ENCODE data around the gene ZNF536. TPM values are rescaled to one million over a fixed set of nuclear protein-coding genes. Genes with fewer than 3 reads are reported as not detected.

Gene ZNF536
- total RNA-seq (not detected), polyA plus RNA-seq (not detected), total RNA-seq (not detected)

DNA sequence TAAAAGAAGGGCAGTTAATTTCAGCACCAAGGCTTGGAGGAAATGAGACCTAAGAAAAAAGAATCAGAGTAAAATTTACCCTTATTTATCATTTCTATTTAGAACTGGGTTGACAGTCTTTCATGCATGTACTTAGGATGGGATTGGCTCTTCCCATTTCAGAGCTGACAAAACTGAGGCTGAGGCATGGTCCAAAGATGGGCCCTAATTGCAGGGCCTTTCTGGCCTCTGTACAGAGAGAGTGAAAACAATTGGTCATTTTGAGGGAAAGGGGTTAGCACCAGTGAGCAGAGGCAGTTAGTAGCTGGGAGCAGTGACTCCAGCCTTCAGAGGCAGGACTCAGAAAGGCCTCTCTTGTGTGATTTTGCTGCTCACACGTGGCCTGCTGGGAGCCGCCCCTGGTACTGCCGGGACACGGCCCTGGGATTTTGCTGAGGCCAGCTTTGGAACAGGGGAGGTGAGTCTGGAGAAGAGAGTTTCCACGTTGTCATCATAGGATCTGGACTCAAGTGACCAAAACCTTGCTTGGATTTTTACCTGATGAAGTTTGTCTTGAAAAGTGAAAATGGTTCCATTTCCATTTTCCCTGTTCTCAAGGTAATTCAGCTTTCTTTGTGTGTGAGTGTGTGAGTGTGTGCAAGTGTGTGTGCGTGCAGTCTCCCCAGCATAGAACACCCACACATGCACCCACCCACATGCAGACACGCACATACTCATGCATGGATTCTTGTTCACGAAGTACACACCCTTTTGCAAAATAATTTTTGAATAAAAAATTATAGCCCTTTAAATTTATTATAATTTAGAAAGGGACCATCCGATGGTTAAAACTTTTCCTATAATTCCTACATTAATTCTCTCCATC is at the start of gene ZNF536:
ZNF536 (plus strand) TSS at position 425 of the 865 bp plus-strand sequence. CDS start 71,179 bp downstream, outside the sequence.
- H3K27me3 ChIP-seq (ENCODE audit: control insufficient read depth in 2 of 2, insufficient read depth in 2 of 2, low read length in 2 of 2), result peaks cover 0 to 3% of the 10 kb centered on the region in 2 donors
- Mint-ChIP-seq H3K4me1 (peaks cover 0 to 5% (median 0%) of the 10 kb centered on the region in 7 donors), H3K27ac (no peak within 1 kb of the TSS), H3K9me3 (peaks cover 0 to 4% (median 0%) of the 10 kb centered on the region in 11 donors), H3K4me3 (no peak within 1 kb of the TSS), H3K27me3 (peaks cover 24 to 62% (median 33%) of the 10 kb centered on the region in 5 donors), H3K36me3 (no peaks in the 10 kb centered on the region)
- intact Hi-C loops (cut with micrococcal nuclease), result no loop called here
- CTCF ChIA-PET, result interaction anchor here (0.7 kb wide), 1 partner anchor 128 kb away, joined by 3 read pairs; no protein-coding TSS in a partner anchor
- POLR2A ChIA-PET, result no interaction called here
- H3K9me3 ChIP-seq (ENCODE audit: control insufficient read depth in 2 of 3, low read length in 3 of 3), result no peaks in the 10 kb centered on the region
- H3K27ac ChIP-seq (ENCODE audit: low read depth, low read length), result no peak within 1 kb of the TSS
- ATAC-seq (no peak), DNase-seq (no peak)
- no peaks in the 10 kb centered on the region for H3K4me1 ChIP-seq (ENCODE audit: control insufficient read depth in 2 of 2, insufficient read depth in 2 of 2, low read length in 2 of 2)
- no peak within 1 kb of the TSS for H3K4me3 ChIP-seq (ENCODE audit: low read length)
- no peaks in the 10 kb centered on the region for H3K36me3 ChIP-seq (ENCODE audit: control insufficient read depth in 2 of 3, insufficient read depth in 3 of 3, low read length in 3 of 3)

DNA sequence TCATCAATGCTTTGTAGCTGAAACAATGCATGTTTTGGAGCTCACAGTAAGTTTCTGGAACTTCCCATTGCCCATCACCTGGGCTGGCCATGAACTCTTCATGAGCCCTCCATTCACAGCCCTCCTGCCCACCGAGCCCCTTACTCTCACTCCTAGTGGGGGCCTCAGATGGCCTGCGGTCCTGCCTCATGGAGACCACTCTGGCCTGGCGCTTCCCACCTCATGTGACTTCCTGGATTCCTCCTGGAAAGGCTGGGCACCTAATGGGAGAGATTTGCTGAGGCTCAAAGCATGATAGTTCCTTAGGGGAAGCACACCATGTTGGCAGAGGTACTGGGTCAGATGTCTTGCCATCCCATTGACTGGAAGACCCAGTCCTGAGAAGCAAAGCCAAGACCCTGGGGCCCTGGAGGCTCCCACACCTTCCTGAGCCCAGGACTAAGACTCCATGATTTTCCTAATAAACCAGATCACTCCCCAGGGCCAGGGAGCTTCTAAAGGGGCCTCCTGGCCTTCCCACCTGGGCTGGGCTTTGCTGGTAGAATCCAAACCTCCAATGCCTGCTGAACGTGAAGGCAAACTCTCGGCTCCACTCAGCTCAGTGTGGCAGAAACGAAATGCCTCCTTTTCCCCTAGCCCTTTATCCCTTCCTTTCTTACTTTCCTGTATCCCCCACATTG is 49.4 kb upstream of the ZNF536 start:
- Histone ChIP-seq H3K9me3 (ENCODE audit: control insufficient read depth in 2 of 3, low read length in 3 of 3) (no peaks in the 10 kb centered on the region), H3K27me3 (ENCODE audit: control insufficient read depth in 2 of 2, insufficient read depth in 2 of 2, low read length in 2 of 2) (no peaks in the 10 kb centered on the region), H3K27ac (ENCODE audit: low read depth, low read length) (no peak overlapping the region), H3K4me1 (ENCODE audit: control insufficient read depth in 2 of 2, insufficient read depth in 2 of 2, low read length in 2 of 2) (no peaks in the 10 kb centered on the region), H3K4me3 (ENCODE audit: low read length) (no peak overlapping the region), H3K36me3 (ENCODE audit: control insufficient read depth in 2 of 3, insufficient read depth in 3 of 3, low read length in 3 of 3) (no peaks in the 10 kb centered on the region)
- ATAC-seq (no peak), DNase-seq (no peak)
- Mint-ChIP-seq H3K4me3 (no peak overlapping the region), H3K36me3 (no peaks in the 10 kb centered on the region), H3K4me1 (no peaks in the 10 kb centered on the region), H3K9me3 (peaks cover 0 to 10% (median 4%) of the 10 kb centered on the region in 11 donors), H3K27me3 (peaks cover 0 to 19% (median 8%) of the 10 kb centered on the region in 5 donors), H3K27ac (no peak overlapping the region)
- intact Hi-C loops (cut with micrococcal nuclease), result no loop called here
- ChIA-PET CTCF (no interaction called here), POLR2A (no interaction called here)

DNA sequence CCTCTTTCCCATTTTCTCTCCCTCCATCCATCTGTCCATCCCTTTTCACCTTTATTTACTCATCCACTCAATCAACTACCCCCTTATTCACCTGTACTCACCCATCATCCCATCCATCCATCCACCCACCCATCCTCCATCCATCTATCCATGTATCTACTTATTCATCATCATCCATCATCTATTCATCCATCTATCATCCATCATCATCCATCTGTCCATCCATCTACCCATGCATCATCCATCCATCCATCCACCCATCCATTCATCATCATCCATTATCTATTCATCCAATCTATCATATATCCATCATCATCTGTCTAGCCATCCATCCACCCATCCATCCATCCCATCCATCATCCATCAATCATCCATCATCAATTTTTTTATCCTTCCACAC is 48.3 kb upstream of the ZNF536 start:
- Histone ChIP-seq H3K9me3 (ENCODE audit: control insufficient read depth in 2 of 3, low read length in 3 of 3) (no peaks in the 10 kb centered on the region), H3K4me1 (ENCODE audit: control insufficient read depth in 2 of 2, insufficient read depth in 2 of 2, low read length in 2 of 2) (no peaks in the 10 kb centered on the region), H3K27me3 (ENCODE audit: control insufficient read depth in 2 of 2, insufficient read depth in 2 of 2, low read length in 2 of 2) (no peaks in the 10 kb centered on the region), H3K27ac (ENCODE audit: low read depth, low read length) (no peak overlapping the region), H3K36me3 (ENCODE audit: control insufficient read depth in 2 of 3, insufficient read depth in 3 of 3, low read length in 3 of 3) (no peaks in the 10 kb centered on the region), H3K4me3 (ENCODE audit: low read length) (no peak overlapping the region)
- no peaks in the 10 kb centered on the region for H3K36me3 Mint-ChIP-seq
- H3K9me3 Mint-ChIP-seq, result peaks cover 0 to 10% (median 3%) of the 10 kb centered on the region in 11 donors
- no peaks in the 10 kb centered on the region for H3K4me1 Mint-ChIP-seq
- ChIA-PET CTCF (no interaction called here), POLR2A (no interaction called here)
- intact Hi-C loops (cut with micrococcal nuclease), result no loop called here
- H3K27me3 Mint-ChIP-seq, result peaks cover 0 to 19% (median 8%) of the 10 kb centered on the region in 5 donors
- ATAC-seq, result no peak
- H3K4me3 Mint-ChIP-seq, result no peak overlapping the region
- H3K27ac Mint-ChIP-seq, result no peak overlapping the region
- DNase-seq, result no peak

DNA sequence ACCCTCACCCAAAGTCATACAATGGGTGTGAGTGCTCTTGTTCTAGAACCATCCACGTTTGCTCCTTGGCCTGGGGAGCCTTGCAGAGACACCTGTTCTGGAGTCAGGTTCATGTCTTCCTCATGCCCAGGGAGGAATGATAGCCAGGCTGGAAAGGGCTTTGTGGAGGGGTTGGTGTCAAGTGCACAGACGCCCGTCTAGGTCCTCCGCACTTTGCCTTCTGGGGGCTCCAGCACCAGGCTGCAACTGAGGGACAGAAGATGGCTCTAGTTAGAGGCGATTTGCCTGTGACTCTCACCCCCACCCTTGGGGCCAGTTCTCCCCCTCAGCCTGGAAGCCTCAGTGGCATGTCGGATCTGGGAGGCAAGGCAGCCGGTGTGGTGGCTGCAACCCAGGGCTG is 47.2 kb upstream of the ZNF536 start:
- no peaks in the 10 kb centered on the region for H3K36me3 Mint-ChIP-seq
- no peaks in the 10 kb centered on the region for H3K4me1 Mint-ChIP-seq
- H3K4me3 Mint-ChIP-seq, result no peak overlapping the region
- Histone ChIP-seq H3K27ac (ENCODE audit: low read depth, low read length) (no peak overlapping the region), H3K4me3 (ENCODE audit: low read length) (no peak overlapping the region), H3K9me3 (ENCODE audit: control insufficient read depth in 2 of 3, low read length in 3 of 3) (no peaks in the 10 kb centered on the region), H3K36me3 (ENCODE audit: control insufficient read depth in 2 of 3, insufficient read depth in 3 of 3, low read length in 3 of 3) (no peaks in the 10 kb centered on the region), H3K27me3 (ENCODE audit: control insufficient read depth in 2 of 2, insufficient read depth in 2 of 2, low read length in 2 of 2) (no peaks in the 10 kb centered on the region), H3K4me1 (ENCODE audit: control insufficient read depth in 2 of 2, insufficient read depth in 2 of 2, low read length in 2 of 2) (no peaks in the 10 kb centered on the region)
- intact Hi-C loops (cut with micrococcal nuclease), result no loop called here
- CTCF ChIA-PET, result no interaction called here
- no peak overlapping the region for H3K27ac Mint-ChIP-seq
- no peak for DNase-seq
- H3K9me3 Mint-ChIP-seq, result peaks cover 0 to 10% (median 3%) of the 10 kb centered on the region in 11 donors
- POLR2A ChIA-PET, result no interaction called here
- no peak for ATAC-seq
- H3K27me3 Mint-ChIP-seq, result peaks cover 0 to 19% (median 8%) of the 10 kb centered on the region in 5 donors

DNA sequence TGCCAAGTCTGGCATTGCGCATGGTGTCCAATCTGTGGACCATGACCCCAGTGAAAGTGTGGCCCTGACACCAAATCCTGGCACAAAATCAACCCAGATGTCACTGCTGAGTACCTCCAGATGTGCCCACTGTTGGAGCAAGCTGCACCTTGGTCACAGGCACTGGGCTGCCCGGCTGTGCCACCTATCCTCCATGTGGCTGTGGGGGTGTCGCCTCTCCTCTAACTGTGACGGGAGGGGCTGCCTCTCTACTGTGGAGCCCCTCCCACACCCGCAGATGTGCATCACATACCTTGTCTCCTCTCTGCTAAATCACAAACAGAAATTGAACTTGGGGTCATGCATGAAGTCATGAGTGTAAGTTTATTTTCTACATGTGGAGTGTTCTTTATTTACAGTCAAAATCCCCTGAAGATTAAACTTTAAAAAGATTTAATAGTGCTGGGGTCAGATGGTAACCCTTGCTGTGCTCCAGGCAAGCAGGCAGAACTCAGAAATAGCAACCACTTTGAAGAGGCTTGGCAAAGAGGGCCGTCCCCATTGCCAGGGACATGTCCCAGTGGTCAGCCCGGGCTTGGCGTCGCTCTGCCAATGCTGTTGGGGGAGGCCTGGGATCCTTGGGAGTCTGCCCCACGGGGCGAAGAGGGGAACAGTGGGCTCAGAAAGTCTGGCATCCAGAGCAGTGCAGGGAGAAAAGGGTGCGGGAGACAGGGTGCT is 46.4 kb upstream of the ZNF536 start:
- H3K27me3 ChIP-seq (ENCODE audit: control insufficient read depth in 2 of 2, insufficient read depth in 2 of 2, low read length in 2 of 2), result no peaks in the 10 kb centered on the region
- H3K36me3 Mint-ChIP-seq, result no peaks in the 10 kb centered on the region
- peaks cover 0 to 10% (median 3%) of the 10 kb centered on the region in 11 donors for H3K9me3 Mint-ChIP-seq
- intact Hi-C loops (cut with micrococcal nuclease), result no loop called here
- H3K27ac Mint-ChIP-seq, result no peak overlapping the region
- ATAC-seq (no peak), DNase-seq (no peak)
- no peaks in the 10 kb centered on the region for H3K4me1 Mint-ChIP-seq
- H3K4me3 ChIP-seq (ENCODE audit: low read length), result no peak overlapping the region
- H3K4me1 ChIP-seq (ENCODE audit: control insufficient read depth in 2 of 2, insufficient read depth in 2 of 2, low read length in 2 of 2), result no peaks in the 10 kb centered on the region
- H3K9me3 ChIP-seq (ENCODE audit: control insufficient read depth in 2 of 3, low read length in 3 of 3), result no peaks in the 10 kb centered on the region
- no peaks in the 10 kb centered on the region for H3K36me3 ChIP-seq (ENCODE audit: control insufficient read depth in 2 of 3, insufficient read depth in 3 of 3, low read length in 3 of 3)
- no peak overlapping the region for H3K4me3 Mint-ChIP-seq
- CTCF ChIA-PET, result no interaction called here
- peaks cover 0 to 19% (median 11%) of the 10 kb centered on the region in 5 donors for H3K27me3 Mint-ChIP-seq
- POLR2A ChIA-PET, result no interaction called here
- no peak overlapping the region for H3K27ac ChIP-seq (ENCODE audit: low read depth, low read length)

DNA sequence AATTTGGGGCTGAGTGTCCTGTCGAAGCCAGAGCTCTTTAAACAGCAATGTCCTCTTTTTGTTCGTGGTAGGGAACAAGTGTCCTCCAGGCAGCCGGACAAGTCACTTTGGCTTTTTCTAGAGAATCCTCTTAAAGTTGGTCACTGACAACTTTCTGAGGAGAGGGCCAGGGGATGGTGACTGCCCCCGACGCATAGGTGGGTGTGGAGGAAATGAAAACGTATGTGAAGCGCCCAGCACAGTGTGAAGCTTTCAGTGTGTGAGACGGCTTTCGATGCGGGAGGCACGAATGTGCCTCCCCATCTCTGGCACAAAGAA is 45.8 kb upstream of the ZNF536 start:
- H3K27ac ChIP-seq (ENCODE audit: low read depth, low read length), result no peak overlapping the region
- POLR2A ChIA-PET, result no interaction called here
- DNase-seq (no peak), ATAC-seq (no peak)
- H3K9me3 ChIP-seq (ENCODE audit: control insufficient read depth in 2 of 3, low read length in 3 of 3), result no peaks in the 10 kb centered on the region
- CTCF ChIA-PET, result no interaction called here
- intact Hi-C loops (cut with micrococcal nuclease), result no loop called here
- H3K27me3 Mint-ChIP-seq, result peaks cover 0 to 19% (median 11%) of the 10 kb centered on the region in 5 donors
- no peaks in the 10 kb centered on the region for H3K4me1 Mint-ChIP-seq
- H3K27ac Mint-ChIP-seq, result no peak overlapping the region
- no peak overlapping the region for H3K4me3 Mint-ChIP-seq
- H3K4me1 ChIP-seq (ENCODE audit: control insufficient read depth in 2 of 2, insufficient read depth in 2 of 2, low read length in 2 of 2), result no peaks in the 10 kb centered on the region
- peaks cover 0 to 10% (median 3%) of the 10 kb centered on the region in 11 donors for H3K9me3 Mint-ChIP-seq
- no peaks in the 10 kb centered on the region for H3K36me3 Mint-ChIP-seq
- no peak overlapping the region for H3K4me3 ChIP-seq (ENCODE audit: low read length)
- no peaks in the 10 kb centered on the region for H3K27me3 ChIP-seq (ENCODE audit: control insufficient read depth in 2 of 2, insufficient read depth in 2 of 2, low read length in 2 of 2)
- H3K36me3 ChIP-seq (ENCODE audit: control insufficient read depth in 2 of 3, insufficient read depth in 3 of 3, low read length in 3 of 3), result no peaks in the 10 kb centered on the region
